Keratinocyte (primary cell): ENCODE results near the gene AATF. TPM values are rescaled to one million over a fixed set of nuclear protein-coding genes. Genes with fewer than 3 reads are reported as not detected.

ENCODE experiments used
- DNase-seq: peaks from one replicate; pipeline ENCODE4 v3.0.0-alpha.2; 2011; ENCODE audit warnings: low read depth, missing footprints, low spot score
- FAIRE-seq: peaks from 2 replicates; lab custom pipeline; 2011; peaks lifted over from hg19 to GRCh38; lab: Jason Lieb, UNC
- H2AFZ ChIP-seq: 2 replicates; pipeline ENCODE4 v1.6.0; 2012; ENCODE audit warnings: low read length, control low read depth, inconsistent platforms; ENCODE audit not compliant: control insufficient read depth
- H3K27ac ChIP-seq: 2 replicates; pipeline ENCODE4 v1.5.1; 2011; ENCODE audit warnings: low read length; ENCODE audit not compliant: control insufficient read depth, insufficient read depth
- H3K27me3 ChIP-seq: 3 replicates; pipeline ENCODE4 v1.6.0; 2011; ENCODE audit warnings: low read length; ENCODE audit not compliant: control insufficient read depth, insufficient read depth; ENCODE audit errors: extremely low read depth
- H3K36me3 ChIP-seq, 2 experiments: 2 replicates in 1 of 2; 3 replicates in 1 of 2; pipeline ENCODE4 v1.5.1; 2011; ENCODE audit warnings: low read length in 2 of 2, mild to moderate bottlenecking in 1 of 2; ENCODE audit not compliant: control insufficient read depth in 2 of 2, insufficient read depth in 2 of 2; ENCODE audit errors: extremely low read depth in 1 of 2
- H3K4me1 ChIP-seq: 3 replicates; pipeline ENCODE4 v1.5.1; 2011; ENCODE audit warnings: low read length; ENCODE audit not compliant: control insufficient read depth, insufficient read depth; ENCODE audit errors: extremely low read depth
- H3K4me2 ChIP-seq: 3 replicates; pipeline ENCODE4 v1.6.0; 2011; ENCODE audit warnings: low read depth, low read length; ENCODE audit not compliant: control insufficient read depth, insufficient read depth; ENCODE audit errors: extremely low read depth
- H3K4me3 ChIP-seq, 3 experiments: fragments of 200-600 bp in 1 of 3; sonication (generic) in 1 of 3; 2 replicates in 2 of 3; 3 replicates in 1 of 3; pipeline ENCODE4 v1.5.1; 2011 to 2016; ENCODE audit warnings: low read length in 3 of 3, mild to moderate bottlenecking in 3 of 3, control low read depth in 2 of 3, inconsistent platforms in 1 of 3, low read depth in 1 of 3, mixed read lengths in 1 of 3, mixed run types in 1 of 3, moderate library complexity in 1 of 3; ENCODE audit not compliant: control insufficient read depth in 2 of 3, insufficient read depth in 2 of 3; ENCODE audit errors: extremely low read depth in 1 of 3
- H3K79me2 ChIP-seq: 2 replicates; pipeline ENCODE4 v1.6.0; 2012; ENCODE audit warnings: low read length; ENCODE audit not compliant: control insufficient read depth, insufficient read depth
- H3K9ac ChIP-seq: 3 replicates; pipeline ENCODE4 v1.6.0; 2011; ENCODE audit warnings: low read length; ENCODE audit not compliant: control insufficient read depth, insufficient read depth; ENCODE audit errors: extremely low read depth
- H3K9me1 ChIP-seq: 3 replicates; pipeline ENCODE4 v1.6.0; 2011; ENCODE audit warnings: low read length; ENCODE audit not compliant: control insufficient read depth, insufficient read depth; ENCODE audit errors: extremely low read depth
- H3K9me3 ChIP-seq: 2 replicates; pipeline ENCODE4 v1.5.1; 2012; ENCODE audit warnings: low read depth, low read length; ENCODE audit not compliant: control insufficient read depth
- H4K20me1 ChIP-seq: 3 replicates; pipeline ENCODE4 v1.6.0; 2011; ENCODE audit warnings: low read length; ENCODE audit not compliant: control insufficient read depth, insufficient read depth; ENCODE audit errors: extremely low read depth
- EZH2 ChIP-seq: IDR thresholded peaks from one replicate; pipeline ENCODE4 v1.6.1; 2012; ENCODE audit warnings: inconsistent platforms, mild to moderate bottlenecking, low read length, moderate library complexity
- dilution Hi-C: fragments of 300-500 bp; cut with MboI; formaldehyde crosslinking; loops from one replicate; pipeline ENCODE4 v1.7.0; 2020; ENCODE audit warnings: low sequenced_read_pairs; ENCODE audit not compliant: extremely low pct_ligation_motif_present
- polyA plus RNA-seq, 5 experiments: library from polyadenylated mRNA; depleted of rRNA in 3 of 5; stranded (reverse) in 3 of 5; stranded (forward) in 1 of 5; unstranded in 1 of 5; fragments of >200 nt; gene quantifications; 1 replicate in 1 of 5; 2 replicates in 3 of 5; 3 replicates in 1 of 5; pipeline versions ENCODE4 v1.2.1 to v1.2.3, GENCODE V29; 2011 to 2012; ENCODE audit warnings: missing spikeins in 2 of 5, low read depth in 1 of 5, low replicate concordance in 1 of 5
- TF ChIP-seq, protein P1 (sequence below), 3 experiments: IDR thresholded peaks in 1 of 3; conservative IDR thresholded peaks in 1 of 3; optimal IDR thresholded peaks in 1 of 3; 2 replicates in 2 of 3; 3 replicates in 1 of 3; pipeline versions ENCODE3 to v1.5.1; 2011; ENCODE audit warnings: low read length in 3 of 3, mild to moderate bottlenecking in 3 of 3, moderate library complexity in 2 of 3, control low read depth in 1 of 3, inconsistent platforms in 1 of 3; ENCODE audit not compliant: insufficient read depth in 2 of 3; ENCODE audit errors: extremely low read depth in 1 of 3

The AATF gene
- polyA plus RNA-seq, 1 donor (not counting 4 experiments of a cell fraction or from before 2014, with no cell fraction given): 30.4 TPM

- dilution Hi-C loops: no loop called here
- no peak overlapping the region for H3K4me3 ChIP-seq
- H3K79me2 ChIP-seq: no peaks in the 10 kb centered on the region
- H3K9ac ChIP-seq: no peak overlapping the region
- H3K27ac ChIP-seq: no peak overlapping the region
- H3K27me3 ChIP-seq: no peaks in the 10 kb centered on the region
- no peak overlapping the region for H2AFZ ChIP-seq
- DNase-seq: no peak
- no peaks in the 10 kb centered on the region for H3K9me1 ChIP-seq
- no peaks in the 10 kb centered on the region for H4K20me1 ChIP-seq
- H3K4me1 ChIP-seq: no peaks in the 10 kb centered on the region
- peaks cover 2 to 6% of the 10 kb centered on the region in 2 experiments for H3K36me3 ChIP-seq
- no peaks in the 10 kb centered on the region for H3K9me3 ChIP-seq
- TF ChIP-seq, protein P1, sequence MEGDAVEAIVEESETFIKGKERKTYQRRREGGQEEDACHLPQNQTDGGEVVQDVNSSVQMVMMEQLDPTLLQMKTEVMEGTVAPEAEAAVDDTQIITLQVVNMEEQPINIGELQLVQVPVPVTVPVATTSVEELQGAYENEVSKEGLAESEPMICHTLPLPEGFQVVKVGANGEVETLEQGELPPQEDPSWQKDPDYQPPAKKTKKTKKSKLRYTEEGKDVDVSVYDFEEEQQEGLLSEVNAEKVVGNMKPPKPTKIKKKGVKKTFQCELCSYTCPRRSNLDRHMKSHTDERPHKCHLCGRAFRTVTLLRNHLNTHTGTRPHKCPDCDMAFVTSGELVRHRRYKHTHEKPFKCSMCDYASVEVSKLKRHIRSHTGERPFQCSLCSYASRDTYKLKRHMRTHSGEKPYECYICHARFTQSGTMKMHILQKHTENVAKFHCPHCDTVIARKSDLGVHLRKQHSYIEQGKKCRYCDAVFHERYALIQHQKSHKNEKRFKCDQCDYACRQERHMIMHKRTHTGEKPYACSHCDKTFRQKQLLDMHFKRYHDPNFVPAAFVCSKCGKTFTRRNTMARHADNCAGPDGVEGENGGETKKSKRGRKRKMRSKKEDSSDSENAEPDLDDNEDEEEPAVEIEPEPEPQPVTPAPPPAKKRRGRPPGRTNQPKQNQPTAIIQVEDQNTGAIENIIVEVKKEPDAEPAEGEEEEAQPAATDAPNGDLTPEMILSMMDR (optimal IDR thresholded peaks at IDR 0.05 in 1 of 3, IDR thresholded peaks at IDR 0.05 in 1 of 3, conservative IDR thresholded peaks at IDR 0.05 in 1 of 3; ENCODE audit: extremely low read depth in 1 of 3, insufficient read depth in 2 of 3, low read length in 3 of 3): no peak
- no peak for TF ChIP-seq EZH2
- FAIRE-seq: no peak
- no peak overlapping the region for H3K4me2 ChIP-seq
Measured at GRCh38 chr17:37031493-37032083, 82.8 kb downstream of the AATF start.

DNA sequence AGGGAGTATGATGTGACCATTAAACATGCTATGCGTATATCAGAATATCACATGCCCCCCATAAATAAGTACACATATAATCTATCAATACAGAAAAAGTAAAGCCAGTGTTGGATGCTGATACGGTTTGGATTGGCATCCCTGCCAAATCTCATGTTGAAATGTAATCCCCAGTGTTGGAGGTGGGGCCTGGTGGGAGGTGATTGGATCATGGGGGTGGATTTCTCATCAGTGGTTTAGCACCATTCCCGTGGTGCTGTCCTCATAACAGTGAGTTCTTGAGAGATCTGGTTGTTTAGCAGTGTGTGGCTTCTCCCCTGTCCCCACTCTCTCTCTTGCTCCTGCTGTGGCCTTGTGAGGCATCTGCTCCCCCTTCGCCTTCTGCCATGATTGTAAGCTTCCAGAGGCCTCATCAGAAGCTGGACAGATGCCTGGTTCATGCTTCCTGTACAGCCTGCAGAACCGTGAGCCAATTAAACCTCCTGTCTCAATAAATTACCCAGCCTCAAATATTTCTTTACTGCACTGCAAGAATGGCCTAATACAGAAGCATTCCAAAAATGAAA, 88.9 kb downstream of the AATF start:
- Histone ChIP-seq H3K79me2 (no peaks in the 10 kb centered on the region), H3K27me3 (no peaks in the 10 kb centered on the region), H3K4me3 (no peak overlapping the region), H3K4me1 (peaks cover 7% of the 10 kb centered on the region), H3K36me3 (peaks cover 0 to 4% of the 10 kb centered on the region in 2 experiments), H4K20me1 (no peaks in the 10 kb centered on the region), H3K9ac (no peak overlapping the region), H2AFZ (no peak overlapping the region), H3K4me2 (no peak overlapping the region), H3K9me1 (no peaks in the 10 kb centered on the region), H3K9me3 (no peaks in the 10 kb centered on the region), H3K27ac (no peak overlapping the region)
- TF ChIP-seq, protein P1 (optimal IDR thresholded peaks at IDR 0.05 in 1 of 3, IDR thresholded peaks at IDR 0.05 in 1 of 3, conservative IDR thresholded peaks at IDR 0.05 in 1 of 3; ENCODE audit: extremely low read depth in 1 of 3, insufficient read depth in 2 of 3, low read length in 3 of 3): no peak
- TF ChIP-seq EZH2: no peak
- DNase-seq: no peak
- dilution Hi-C loops: no loop called here
- no peak for FAIRE-seq
